ENCODE data around the gene RETN.

Gene RETN

DNA sequence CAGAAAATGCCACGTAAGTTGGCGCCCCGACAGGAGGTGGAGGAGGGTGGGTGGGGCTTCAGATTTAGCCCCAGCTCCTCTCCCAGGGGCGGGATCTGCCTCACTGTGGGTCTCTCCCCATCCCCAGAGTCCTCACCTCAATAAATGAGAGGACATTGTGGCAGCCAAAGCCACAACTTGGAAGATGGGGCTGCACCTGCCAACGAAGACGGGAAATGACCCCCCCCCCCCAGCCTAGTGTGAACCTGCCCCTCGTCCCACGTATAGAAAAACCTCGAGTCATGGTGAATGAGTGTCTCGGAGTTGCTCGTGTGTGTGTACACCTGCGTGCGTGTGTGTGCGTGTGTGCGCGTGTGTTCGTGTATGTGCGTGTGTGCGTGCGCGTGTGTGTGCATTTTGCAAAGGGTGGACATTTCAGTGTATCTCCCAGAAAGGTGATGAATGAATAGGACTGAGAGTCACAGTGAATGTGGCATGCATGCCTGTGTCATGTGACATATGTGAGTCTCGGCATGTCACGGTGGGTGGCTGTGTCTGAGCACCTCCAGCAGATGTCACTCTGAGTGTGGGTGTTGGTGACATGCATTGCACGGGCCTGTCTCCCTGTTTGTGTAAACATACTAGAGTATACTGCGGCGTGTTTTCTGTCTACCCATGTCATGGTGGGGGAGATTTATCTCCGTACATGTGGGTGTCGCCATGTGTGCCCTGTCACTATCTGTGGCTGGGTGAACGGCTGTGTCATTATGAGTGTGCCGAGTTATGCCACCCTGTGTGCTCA, 10.3 kb downstream of the RETN start:
- H3K79me2 ChIP-seq (ENCODE audit: control insufficient read depth, insufficient read depth, low read length, unreplicated experiment) = peaks cover 10% of the 10 kb centered on the region
- no peaks in the 10 kb centered on the region for H3K4me1 ChIP-seq (ENCODE audit: control insufficient read depth, insufficient read depth, low read length, unreplicated experiment)
- 0 out of 2 replicates have a peak, but pooled peaks cover 8% of the 10 kb centered on the region for H3K27me3 ChIP-seq (ENCODE audit: insufficient read depth, low read length)
- no peak overlapping the region for H3K27ac ChIP-seq (ENCODE audit: low read depth, low read length)
- no peak overlapping the region for H2AFZ ChIP-seq (ENCODE audit: low read length, unreplicated experiment)
- H3K4me3 ChIP-seq (ENCODE audit: low read depth, low read length) = no peak overlapping the region
- H3K36me3 ChIP-seq (ENCODE audit: insufficient read depth, low read length) = no peaks in the 10 kb centered on the region

DNA sequence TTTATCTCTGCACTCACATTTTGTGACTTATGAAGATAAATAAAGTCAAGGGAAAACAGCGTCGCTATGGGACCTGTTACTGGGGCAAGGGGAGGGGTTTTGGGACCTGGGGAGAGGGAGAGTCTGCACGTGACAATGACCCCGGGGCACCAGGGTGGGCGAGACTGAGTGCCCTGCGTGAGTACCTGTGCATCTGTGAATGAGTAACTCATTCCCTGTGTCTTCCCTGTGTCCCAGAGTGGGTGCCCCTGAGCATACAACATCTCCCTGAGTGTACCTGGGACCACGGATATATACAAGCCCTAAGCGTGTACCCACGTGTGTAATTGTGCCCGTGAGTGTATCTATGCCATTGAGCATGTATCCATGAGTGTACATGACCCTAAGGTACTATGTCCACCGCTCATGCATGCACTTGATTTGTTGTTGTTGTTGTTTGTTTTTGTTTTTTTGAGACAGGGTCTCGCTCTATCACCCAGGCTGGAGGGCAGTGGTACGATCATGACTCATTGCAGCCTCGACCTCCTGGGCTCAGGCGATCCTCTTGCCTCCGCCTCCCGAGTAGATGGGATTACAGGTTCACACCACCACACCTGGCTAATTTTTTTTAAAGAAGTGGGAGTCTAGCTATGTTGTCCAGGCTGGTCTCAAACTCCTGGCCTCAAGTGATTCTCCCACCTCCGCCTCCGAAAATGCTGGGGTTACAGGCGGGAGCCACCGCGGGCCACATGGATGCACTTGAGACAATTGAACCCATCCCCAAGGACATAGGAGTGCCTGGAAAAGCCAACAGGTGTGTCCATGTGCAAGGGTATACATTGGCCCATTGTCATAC, 11.1 kb downstream of the RETN start:
- peak overlapping the region; percentile 96 for H3K4me3 ChIP-seq (ENCODE audit: low read depth, low read length)
- peak overlapping the region; percentile 73 for H2AFZ ChIP-seq (ENCODE audit: low read length, unreplicated experiment)
- H3K27ac ChIP-seq (ENCODE audit: low read depth, low read length) = no peak overlapping the region
- H3K36me3 ChIP-seq (ENCODE audit: insufficient read depth, low read length) = no peaks in the 10 kb centered on the region
- H3K4me1 ChIP-seq (ENCODE audit: control insufficient read depth, insufficient read depth, low read length, unreplicated experiment) = no peaks in the 10 kb centered on the region
- H3K79me2 ChIP-seq (ENCODE audit: control insufficient read depth, insufficient read depth, low read length, unreplicated experiment) = peaks cover 10% of the 10 kb centered on the region
- 0 out of 2 replicates have a peak, but pooled peaks cover 8% of the 10 kb centered on the region for H3K27me3 ChIP-seq (ENCODE audit: insufficient read depth, low read length)

DNA sequence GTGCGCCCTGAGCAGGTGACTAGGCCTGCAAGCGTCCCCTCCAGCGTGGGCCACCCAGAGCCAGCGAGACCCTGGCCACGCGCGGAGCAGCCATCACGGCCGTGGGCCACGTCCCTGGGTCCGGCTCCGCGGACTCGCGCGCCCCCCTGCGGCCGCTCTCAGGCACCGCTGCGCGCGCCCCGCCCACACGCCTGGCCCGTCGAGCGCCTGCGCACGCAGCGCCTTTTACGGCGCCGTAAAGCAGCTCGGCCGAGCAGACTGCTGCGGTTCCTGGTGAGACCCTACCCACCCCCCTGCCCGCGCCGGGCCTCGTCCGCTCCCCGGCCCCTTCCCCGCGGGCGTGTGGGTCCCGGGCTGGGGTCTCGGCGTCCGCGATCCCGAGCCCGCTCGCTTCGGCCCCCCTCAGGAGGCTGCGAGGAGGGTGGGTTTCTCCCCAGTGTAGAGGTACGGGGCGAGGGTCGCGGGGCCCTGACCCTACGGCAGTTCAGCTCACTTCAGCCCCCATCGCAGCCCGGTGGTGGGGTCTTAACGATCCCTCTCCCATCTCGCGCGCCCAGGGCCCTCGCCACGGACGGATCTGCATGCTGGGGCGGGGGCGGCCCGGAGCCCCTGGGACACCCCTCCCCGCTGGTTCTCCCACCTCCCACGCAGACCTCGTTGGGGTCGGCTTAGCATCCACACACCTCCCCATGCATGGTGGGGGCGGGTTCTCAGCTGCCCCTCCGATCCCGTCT, 11.9 kb downstream of the RETN start, which contains the start of gene TRAPPC5:
TRAPPC5 (plus strand) TSS at position 228 of the 734 bp plus-strand sequence. CDS start 1,421 bp downstream, outside the sequence.
- Histone ChIP-seq H3K4me1 (ENCODE audit: control insufficient read depth, insufficient read depth, low read length, unreplicated experiment) (no peaks in the 10 kb centered on the region), H3K36me3 (ENCODE audit: insufficient read depth, low read length) (no peaks in the 10 kb centered on the region), H3K4me3 (ENCODE audit: low read depth, low read length) (peak within 1 kb of the TSS; percentile 96), H3K27ac (ENCODE audit: low read depth, low read length) (no peak within 1 kb of the TSS), H3K27me3 (ENCODE audit: insufficient read depth, low read length) (0 out of 2 replicates have a peak, but pooled peaks cover 8% of the 10 kb centered on the region), H3K79me2 (ENCODE audit: control insufficient read depth, insufficient read depth, low read length, unreplicated experiment) (peaks cover 10% of the 10 kb centered on the region), H2AFZ (ENCODE audit: low read length, unreplicated experiment) (peak within 1 kb of the TSS; percentile 73)

- peak overlapping the region; percentile 62 for H2AFZ ChIP-seq (ENCODE audit: low read length, unreplicated experiment)
- no peak overlapping the region for H3K27ac ChIP-seq (ENCODE audit: low read depth, low read length)
- 0 out of 2 replicates have a peak, but pooled peaks cover 4% of the 10 kb centered on the region for H3K27me3 ChIP-seq (ENCODE audit: insufficient read depth, low read length)
- H3K79me2 ChIP-seq (ENCODE audit: control insufficient read depth, insufficient read depth, low read length, unreplicated experiment) = peaks cover 10% of the 10 kb centered on the region
- peak overlapping the region; percentile 96 for H3K4me3 ChIP-seq (ENCODE audit: low read depth, low read length)
- no peaks in the 10 kb centered on the region for H3K4me1 ChIP-seq (ENCODE audit: control insufficient read depth, insufficient read depth, low read length, unreplicated experiment)
- H3K36me3 ChIP-seq (ENCODE audit: insufficient read depth, low read length) = no peaks in the 10 kb centered on the region
Measured at GRCh38 chr19:7681340-7682174, 12.7 kb downstream of the RETN start.

DNA sequence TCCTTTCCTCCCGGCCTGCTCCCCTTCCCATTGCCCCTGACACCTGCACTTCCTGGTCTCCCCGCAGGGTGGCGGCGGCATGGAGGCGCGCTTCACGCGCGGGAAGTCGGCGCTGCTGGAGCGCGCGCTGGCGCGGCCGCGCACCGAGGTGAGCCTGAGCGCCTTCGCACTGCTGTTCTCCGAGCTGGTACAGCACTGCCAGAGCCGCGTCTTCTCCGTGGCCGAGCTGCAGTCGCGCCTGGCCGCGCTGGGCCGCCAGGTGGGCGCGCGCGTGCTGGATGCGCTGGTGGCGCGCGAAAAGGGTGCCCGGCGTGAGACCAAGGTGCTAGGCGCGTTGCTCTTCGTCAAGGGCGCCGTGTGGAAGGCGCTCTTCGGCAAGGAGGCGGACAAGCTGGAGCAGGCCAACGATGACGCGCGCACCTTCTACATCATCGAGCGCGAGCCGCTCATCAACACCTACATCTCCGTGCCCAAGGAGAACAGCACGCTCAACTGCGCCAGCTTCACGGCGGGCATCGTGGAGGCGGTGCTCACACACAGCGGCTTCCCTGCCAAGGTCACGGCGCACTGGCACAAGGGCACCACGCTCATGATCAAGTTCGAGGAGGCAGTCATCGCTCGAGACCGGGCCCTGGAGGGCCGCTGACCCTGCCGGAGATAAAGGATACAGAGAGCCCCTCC, 13.5 kb downstream of the RETN start:
- Histone ChIP-seq H3K4me1 (ENCODE audit: control insufficient read depth, insufficient read depth, low read length, unreplicated experiment) (no peaks in the 10 kb centered on the region), H3K36me3 (ENCODE audit: insufficient read depth, low read length) (no peaks in the 10 kb centered on the region), H2AFZ (ENCODE audit: low read length, unreplicated experiment) (no peak overlapping the region), H3K79me2 (ENCODE audit: control insufficient read depth, insufficient read depth, low read length, unreplicated experiment) (peaks cover 10% of the 10 kb centered on the region), H3K27me3 (ENCODE audit: insufficient read depth, low read length) (no peaks in the 10 kb centered on the region), H3K27ac (ENCODE audit: low read depth, low read length) (no peak overlapping the region), H3K4me3 (ENCODE audit: low read depth, low read length) (peak overlapping the region; percentile 96)

DNA sequence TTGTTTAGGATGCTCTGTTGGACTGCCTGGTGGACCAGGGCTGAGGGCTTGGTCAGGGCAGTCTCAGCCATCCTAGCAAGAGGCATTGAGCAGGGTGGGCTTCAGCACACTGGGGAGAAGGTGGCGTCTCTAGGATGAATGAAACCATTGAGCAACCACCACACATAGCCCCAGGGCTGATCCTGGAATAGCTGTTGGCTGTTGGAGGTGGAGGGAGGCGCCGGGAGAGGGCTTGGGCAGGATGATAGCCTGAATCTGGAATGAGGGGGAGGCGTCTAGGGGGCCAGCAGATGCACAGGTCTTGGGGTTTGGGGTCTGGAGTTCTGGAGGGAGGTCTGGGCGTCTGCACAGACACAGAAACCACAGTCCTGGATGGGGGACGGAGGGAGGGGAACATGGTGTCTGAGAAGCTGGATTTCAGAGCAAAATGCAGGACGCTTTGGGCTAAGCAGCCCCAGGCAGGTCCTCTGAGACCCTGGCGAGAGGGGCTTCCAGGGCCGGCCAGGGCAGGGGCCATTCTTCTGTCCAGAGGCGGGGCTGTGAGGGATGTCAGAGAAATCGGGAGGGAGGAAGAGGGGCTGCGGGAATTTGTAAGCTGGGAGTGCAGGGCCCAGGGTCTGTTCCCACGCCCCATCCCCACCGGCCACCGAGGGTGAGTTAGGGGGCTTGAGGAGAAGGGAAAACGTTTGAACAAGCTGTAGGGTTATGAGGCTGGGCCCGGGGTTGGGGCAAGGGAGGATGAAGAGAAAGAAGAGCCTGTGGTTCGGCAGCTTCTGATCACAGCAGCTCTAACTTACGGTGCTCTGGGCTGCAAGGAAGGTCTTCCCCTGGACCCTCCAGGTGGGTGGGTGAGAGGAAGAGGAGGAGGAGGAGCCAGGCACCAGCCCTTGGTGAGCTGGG, 16.9 kb downstream of the RETN start:
- H3K79me2 ChIP-seq (ENCODE audit: control insufficient read depth, insufficient read depth, low read length, unreplicated experiment) = peaks cover 9% of the 10 kb centered on the region
- no peaks in the 10 kb centered on the region for H3K27me3 ChIP-seq (ENCODE audit: insufficient read depth, low read length)
- no peak overlapping the region for H2AFZ ChIP-seq (ENCODE audit: low read length, unreplicated experiment)
- H3K4me3 ChIP-seq (ENCODE audit: low read depth, low read length) = no peak overlapping the region
- no peak overlapping the region for H3K27ac ChIP-seq (ENCODE audit: low read depth, low read length)
- H3K36me3 ChIP-seq (ENCODE audit: insufficient read depth, low read length) = no peaks in the 10 kb centered on the region
- H3K4me1 ChIP-seq (ENCODE audit: control insufficient read depth, insufficient read depth, low read length, unreplicated experiment) = no peaks in the 10 kb centered on the region

DNA sequence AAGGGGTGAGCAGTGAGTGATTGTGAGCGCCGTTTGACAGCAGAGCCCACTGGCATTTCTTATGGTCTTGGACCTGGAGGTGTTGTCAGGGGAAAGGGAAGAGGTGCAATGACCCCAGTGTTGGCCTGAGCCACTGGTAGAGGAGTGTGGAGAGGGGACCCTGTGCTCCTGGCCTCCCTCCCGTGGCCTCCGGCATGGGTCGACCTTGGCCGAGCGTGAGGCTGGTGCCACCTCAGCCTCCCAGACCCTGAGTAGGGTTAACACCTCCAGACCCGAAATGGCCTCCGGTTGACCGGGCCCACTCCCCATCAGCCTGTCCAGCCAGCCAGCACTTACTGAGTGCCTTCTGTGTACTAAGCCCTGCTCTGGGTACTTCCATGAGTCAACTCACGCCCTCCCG, 18.3 kb downstream of the RETN start:
- Histone ChIP-seq H3K4me3 (ENCODE audit: low read depth, low read length) (no peak overlapping the region), H3K4me1 (ENCODE audit: control insufficient read depth, insufficient read depth, low read length, unreplicated experiment) (no peaks in the 10 kb centered on the region), H3K36me3 (ENCODE audit: insufficient read depth, low read length) (no peaks in the 10 kb centered on the region), H3K79me2 (ENCODE audit: control insufficient read depth, insufficient read depth, low read length, unreplicated experiment) (peaks cover 2% of the 10 kb centered on the region), H3K27me3 (ENCODE audit: insufficient read depth, low read length) (no peaks in the 10 kb centered on the region), H2AFZ (ENCODE audit: low read length, unreplicated experiment) (no peak overlapping the region), H3K27ac (ENCODE audit: low read depth, low read length) (no peak overlapping the region)

- Histone ChIP-seq H3K4me1 (ENCODE audit: control insufficient read depth, insufficient read depth, low read length, unreplicated experiment) (no peaks in the 10 kb centered on the region), H2AFZ (ENCODE audit: low read length, unreplicated experiment) (no peak overlapping the region), H3K27me3 (ENCODE audit: insufficient read depth, low read length) (no peaks in the 10 kb centered on the region), H3K4me3 (ENCODE audit: low read depth, low read length) (no peak overlapping the region), H3K27ac (ENCODE audit: low read depth, low read length) (no peak overlapping the region), H3K36me3 (ENCODE audit: insufficient read depth, low read length) (no peaks in the 10 kb centered on the region), H3K79me2 (ENCODE audit: control insufficient read depth, insufficient read depth, low read length, unreplicated experiment) (no peaks in the 10 kb centered on the region)
Measured at GRCh38 chr19:7689165-7689564, 20.3 kb downstream of the RETN start.

DNA sequence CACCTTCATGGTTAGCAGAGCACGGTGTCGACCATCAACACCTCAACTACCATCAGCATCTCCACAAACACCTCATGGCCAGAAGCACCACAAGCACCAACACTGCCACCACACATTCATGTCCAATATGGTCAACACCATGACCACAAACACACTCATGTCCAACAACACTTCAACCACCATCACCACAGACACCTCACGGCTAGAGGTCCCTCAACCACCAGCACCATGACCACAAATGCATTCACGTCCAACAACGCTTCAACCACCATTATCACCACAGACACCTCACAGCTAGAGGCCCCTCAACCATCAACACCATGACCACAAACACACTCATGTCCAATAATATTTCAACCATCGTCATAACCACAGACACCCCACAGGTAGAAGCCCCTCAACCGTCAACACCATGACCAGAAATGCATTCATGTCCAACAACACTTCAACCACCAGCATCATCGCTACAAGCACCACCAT, 22.0 kb downstream of the RETN start:
- Histone ChIP-seq H3K79me2 (ENCODE audit: control insufficient read depth, insufficient read depth, low read length, unreplicated experiment) (no peaks in the 10 kb centered on the region), H3K4me3 (ENCODE audit: low read depth, low read length) (no peak overlapping the region), H3K27me3 (ENCODE audit: insufficient read depth, low read length) (no peaks in the 10 kb centered on the region), H2AFZ (ENCODE audit: low read length, unreplicated experiment) (no peak overlapping the region), H3K4me1 (ENCODE audit: control insufficient read depth, insufficient read depth, low read length, unreplicated experiment) (no peaks in the 10 kb centered on the region), H3K36me3 (ENCODE audit: insufficient read depth, low read length) (no peaks in the 10 kb centered on the region), H3K27ac (ENCODE audit: low read depth, low read length) (no peak overlapping the region)

Measured in ACC112 (cell line).